Tibial artery (tissue), 4 donors: ENCODE data around the gene GPC6.
"Not testable (repeated sequence)": the region's sequence is repeated elsewhere in the genome, so short reads cannot be mapped to it uniquely, and the experiment has no call there.

Source experiments
- DNase-seq, 2 donors: peaks; one replicate each; pipeline ENCODE4 v3.0.0-alpha.2; 2019
- H3K27ac ChIP-seq, 2 donors: fragments of 200-600 bp; sonication (generic) in 1 of 2; 1 replicate in 1 of 2; 2 replicates in 1 of 2; pipeline ENCODE4 v1.5.1; 2018 to 2019; ENCODE audit warnings: mild to moderate bottlenecking in 1 of 2
- H3K27me3 ChIP-seq, 2 donors: fragments of 200-600 bp; sonication (generic) in 1 of 2; one replicate each; pipeline versions ENCODE4 v1.5.1 to v1.6.0; 2016 to 2019
- H3K36me3 ChIP-seq, 3 donors: fragments of 200-600 bp; sonication (generic) in 2 of 3; one replicate each; pipeline ENCODE4 v1.5.1; 2016 to 2019; ENCODE audit warnings: mild to moderate bottlenecking in 2 of 3
- H3K4me1 ChIP-seq, 4 donors: fragments of 200-600 bp; sonication (generic) in 2 of 4; 1 replicate in 3 of 4; 2 replicates in 1 of 4; pipeline ENCODE4 v1.5.1; 2016 to 2019
- H3K4me3 ChIP-seq, 2 donors: fragments of 200-600 bp; sonication (generic) in 1 of 2; 1 replicate in 1 of 2; 2 replicates in 1 of 2; pipeline ENCODE4 v1.5.1; 2018 to 2019; ENCODE audit warnings: mild to moderate bottlenecking in 2 of 2
- H3K9me3 ChIP-seq, 3 donors: fragments of 200-600 bp; sonication (generic) in 1 of 3; one replicate each; pipeline ENCODE4 v1.5.1; 2016 to 2019
- CTCF ChIP-seq, 2 experiments: fragments of 200-600 bp in 1 of 2; fragments of 450-650 bp in 1 of 2; IDR thresholded peaks; one replicate each; pipeline ENCODE4 v1.5.1; 2017 to 2019; ENCODE audit warnings: antibody characterized with exemption in 2 of 2, mild to moderate bottlenecking in 1 of 2, moderate library complexity in 1 of 2
- intact Hi-C: fragments of 100-400 bp; cut with DNase I; formaldehyde crosslinking; loops from one replicate; pipeline ENCODE4 v1.15.0; 2023; ENCODE audit warnings: low total_unique reads

The GPC6 gene

GRCh38 chr13:93193682-93194081, 32.9 kb upstream of the GPC6 start:
- no peak overlapping the region for H3K4me3 ChIP-seq
- intact Hi-C loops = no loop called here
- H3K27me3 ChIP-seq = no peaks in the 10 kb centered on the region
- peaks cover 0 to 7% (median 0%) of the 10 kb centered on the region in 3 donors for H3K9me3 ChIP-seq
- DNase-seq = no peak
- H3K4me1 ChIP-seq = no peaks in the 10 kb centered on the region
- H3K27ac ChIP-seq = no peak overlapping the region
- no peaks in the 10 kb centered on the region for H3K36me3 ChIP-seq
- no peak for TF ChIP-seq CTCF (IDR thresholded peaks at IDR 0.05)

- Histone ChIP-seq H3K4me3 (no peak overlapping the region), H3K27me3 (no peaks in the 10 kb centered on the region), H3K4me1 (no peaks in the 10 kb centered on the region), H3K9me3 (peaks cover 0 to 9% (median 0%) of the 10 kb centered on the region in 3 donors), H3K36me3 (no peaks in the 10 kb centered on the region), H3K27ac (no peak overlapping the region)
- intact Hi-C loops = no loop called here
- no peak for DNase-seq
- no peak for TF ChIP-seq CTCF (IDR thresholded peaks at IDR 0.05)
Measured at GRCh38 chr13:93199856-93200255, 26.8 kb upstream of the GPC6 start.

- peaks cover 0 to 9% (median 0%) of the 10 kb centered on the region in 3 donors for H3K9me3 ChIP-seq
Measured at GRCh38 chr13:93200626-93201025, 26.0 kb upstream of the GPC6 start.

GRCh38 chr13:93201992-93202558, 24.5 kb upstream of the GPC6 start:
- intact Hi-C loops = no loop called here
- Histone ChIP-seq H3K27me3 (no peaks in the 10 kb centered on the region), H3K4me1 (no peaks in the 10 kb centered on the region), H3K4me3 (no peak overlapping the region), H3K9me3 (peaks cover 0 to 9% (median 0%) of the 10 kb centered on the region in 3 donors), H3K27ac (no peak overlapping the region), H3K36me3 (no peaks in the 10 kb centered on the region)
- no peak for TF ChIP-seq CTCF (IDR thresholded peaks at IDR 0.05)
- no peak for DNase-seq

More at GRCh38 chr13:93200626-93201025, 26.0 kb upstream of the GPC6 start:
- Histone ChIP-seq H3K36me3 (no peaks in the 10 kb centered on the region), H3K27me3 (no peaks in the 10 kb centered on the region), H3K4me1 (no peaks in the 10 kb centered on the region), H3K27ac (no peak overlapping the region), H3K4me3 (no peak overlapping the region)
- intact Hi-C loops = no loop called here
- no peak for DNase-seq
- TF ChIP-seq CTCF (IDR thresholded peaks at IDR 0.05) = no peak

- intact Hi-C loops, H3K4me1 ChIP-seq, H3K36me3 ChIP-seq, H3K9me3 ChIP-seq, DNase-seq, H3K4me3 ChIP-seq, H3K27me3 ChIP-seq, H3K27ac ChIP-seq: not testable (repeated sequence)
Measured at GRCh38 chr13:93206778-93207392, 19.7 kb upstream of the GPC6 start.

- no peak overlapping the region for H3K27ac ChIP-seq
- H3K36me3 ChIP-seq = no peaks in the 10 kb centered on the region
- intact Hi-C loops = no loop called here
- no peak for TF ChIP-seq CTCF (IDR thresholded peaks at IDR 0.05)
- DNase-seq = no peak
- no peaks in the 10 kb centered on the region for H3K9me3 ChIP-seq
- H3K4me3 ChIP-seq = no peak overlapping the region
- H3K4me1 ChIP-seq = no peaks in the 10 kb centered on the region
- H3K27me3 ChIP-seq = no peaks in the 10 kb centered on the region
Measured at GRCh38 chr13:93216122-93216521, 10.5 kb upstream of the GPC6 start.
